HL-60/S4 treated with retinoic acid at 250 ng/mL for 4 days and 3 days (cell line): ENCODE results near the gene CORT.
"Not testable (repeated sequence)": the region's sequence is repeated elsewhere in the genome, so short reads cannot be mapped to it uniquely, and the experiment has no call there.

Experiments
- in situ Hi-C: fragments of 300-500 bp; cut with MboI; formaldehyde crosslinking; loops from 2 replicates; pipeline ENCODE4 v1.7.0; 2022; ENCODE audit warnings: low sequenced_read_pairs

CORT gene

DNA sequence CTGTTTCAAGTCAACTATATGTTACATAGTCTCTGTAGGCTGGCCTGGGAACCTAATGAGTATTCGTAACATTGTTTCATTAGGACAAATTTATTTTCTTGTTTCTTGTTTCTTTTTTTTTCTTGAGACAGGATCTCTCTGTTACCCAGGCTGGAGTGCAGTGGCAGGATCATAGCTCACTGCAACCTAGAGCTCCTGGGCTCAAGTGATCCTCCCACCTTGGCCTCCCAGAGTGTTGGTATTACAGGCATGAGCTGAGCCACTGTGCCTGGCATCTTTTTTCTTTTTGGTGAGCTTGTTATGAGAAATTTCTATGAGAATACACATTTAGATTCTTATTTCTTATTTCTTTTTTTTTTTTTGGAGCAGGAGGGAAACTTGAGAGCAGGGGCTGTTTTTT, 12.8 kb upstream of the CORT start:
- in situ Hi-C loops: no loop called here

DNA sequence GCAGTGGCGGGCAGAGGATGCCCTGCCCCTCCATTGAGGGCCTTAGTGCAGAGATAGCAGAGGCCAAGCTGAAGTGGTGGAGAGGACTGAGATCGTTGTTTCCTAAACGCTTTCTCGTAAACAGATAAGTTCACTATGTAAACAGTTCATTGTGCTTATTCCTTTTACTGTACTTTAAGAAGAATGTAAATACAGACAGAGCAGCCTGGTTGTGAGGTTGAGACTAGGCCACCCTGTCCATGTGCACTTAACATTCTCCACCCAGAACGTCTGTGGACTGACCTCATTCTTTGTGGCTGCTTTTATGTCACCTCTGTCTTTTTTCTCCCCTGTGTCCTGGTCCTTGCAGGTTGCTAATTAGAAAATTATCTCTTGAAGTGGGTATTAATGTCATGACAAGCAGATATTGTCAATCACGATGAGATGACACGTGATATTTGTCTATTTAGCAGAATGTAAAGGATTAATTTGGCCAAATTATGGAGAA, 11.1 kb upstream of the CORT start:
- in situ Hi-C loops: no loop called here

DNA sequence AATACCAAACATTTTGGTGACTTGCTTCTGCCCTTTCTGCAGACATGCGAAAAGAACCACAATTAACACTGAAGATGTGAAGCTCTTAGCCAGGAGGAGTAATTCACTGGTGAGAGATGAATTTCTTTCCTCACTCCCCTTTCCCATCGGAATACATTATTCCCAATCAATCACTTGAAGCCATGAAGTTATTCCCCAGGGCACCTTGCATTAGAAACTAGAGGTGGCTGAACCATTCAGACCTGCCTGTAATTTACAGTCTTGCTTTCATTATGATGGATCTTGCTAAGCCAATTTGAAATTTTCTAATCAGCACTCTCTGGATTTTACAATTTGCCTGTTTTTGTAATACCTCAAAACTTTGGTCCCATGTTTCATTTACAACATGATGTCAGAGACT, 9.5 kb upstream of the CORT start:
- in situ Hi-C loops: no loop called here

DNA sequence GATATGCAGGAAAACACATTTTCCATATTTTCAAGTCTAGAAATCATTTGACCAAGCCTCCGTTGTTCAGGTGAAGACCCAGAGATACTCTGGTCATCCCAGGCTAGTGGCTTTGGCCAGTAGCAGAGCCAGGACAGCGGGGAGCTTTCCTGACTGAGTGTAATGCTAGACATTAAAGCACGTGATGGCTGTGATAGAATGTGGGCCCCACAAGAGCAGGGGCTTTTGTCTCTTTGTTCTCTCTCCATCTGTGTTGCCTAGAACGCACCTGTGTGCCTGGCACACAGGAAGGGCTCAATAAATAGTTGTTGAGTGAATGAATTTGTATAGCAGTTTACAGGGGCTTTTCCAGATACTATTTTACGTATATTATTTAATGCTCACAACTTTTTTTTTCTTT, 9.0 kb upstream of the CORT start:
- in situ Hi-C loops: no loop called here

DNA sequence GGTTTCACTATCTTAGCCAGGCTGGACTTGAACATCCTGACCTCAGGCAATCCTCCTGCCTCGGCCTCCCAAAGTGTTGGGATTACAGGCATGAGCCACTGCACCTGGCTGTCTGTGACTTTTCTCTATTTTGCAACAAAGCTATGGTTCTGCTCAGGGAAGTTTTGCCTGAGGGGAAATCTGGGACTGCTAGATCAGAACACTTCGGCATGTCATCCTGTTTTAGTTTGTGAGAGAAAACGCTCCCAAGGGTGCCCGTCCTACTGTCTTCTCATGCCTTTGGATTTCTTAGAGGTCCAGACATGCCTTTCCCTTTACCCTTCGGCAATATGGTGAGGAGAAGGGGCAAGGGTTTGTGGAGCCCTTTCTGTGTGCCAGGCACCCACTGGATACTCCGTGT, 5.6 kb upstream of the CORT start:
- in situ Hi-C loops: no loop called here

DNA sequence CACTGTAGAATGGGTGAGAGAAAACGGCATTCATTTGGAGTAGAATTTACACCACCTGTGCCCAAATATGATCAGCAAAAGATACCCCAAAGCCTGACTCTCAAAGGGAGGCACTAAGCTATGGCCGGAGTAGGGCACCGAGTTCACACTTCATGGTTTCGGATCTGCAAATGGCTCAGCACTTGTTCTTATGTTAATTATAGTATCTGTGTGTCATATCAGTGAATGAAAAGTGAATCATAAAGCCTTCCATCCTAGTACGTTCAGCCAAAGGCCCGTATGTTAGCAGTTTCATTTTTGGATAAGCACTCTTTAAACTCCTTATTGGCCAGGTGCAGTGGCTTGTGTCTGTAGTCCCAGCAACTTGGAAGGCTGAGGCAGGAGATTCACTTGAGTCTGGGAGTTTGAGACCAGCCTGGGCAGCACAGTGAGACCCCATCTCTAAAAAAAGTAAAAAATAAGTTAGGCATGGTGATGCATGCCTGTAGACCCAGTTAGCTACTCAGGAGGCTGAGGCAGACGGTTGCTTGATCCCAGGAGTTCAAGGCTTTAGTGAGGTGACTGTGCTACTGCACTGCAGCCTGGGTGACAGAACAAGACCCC, 4.9 kb upstream of the CORT start:
- in situ Hi-C loops: no loop called here

DNA sequence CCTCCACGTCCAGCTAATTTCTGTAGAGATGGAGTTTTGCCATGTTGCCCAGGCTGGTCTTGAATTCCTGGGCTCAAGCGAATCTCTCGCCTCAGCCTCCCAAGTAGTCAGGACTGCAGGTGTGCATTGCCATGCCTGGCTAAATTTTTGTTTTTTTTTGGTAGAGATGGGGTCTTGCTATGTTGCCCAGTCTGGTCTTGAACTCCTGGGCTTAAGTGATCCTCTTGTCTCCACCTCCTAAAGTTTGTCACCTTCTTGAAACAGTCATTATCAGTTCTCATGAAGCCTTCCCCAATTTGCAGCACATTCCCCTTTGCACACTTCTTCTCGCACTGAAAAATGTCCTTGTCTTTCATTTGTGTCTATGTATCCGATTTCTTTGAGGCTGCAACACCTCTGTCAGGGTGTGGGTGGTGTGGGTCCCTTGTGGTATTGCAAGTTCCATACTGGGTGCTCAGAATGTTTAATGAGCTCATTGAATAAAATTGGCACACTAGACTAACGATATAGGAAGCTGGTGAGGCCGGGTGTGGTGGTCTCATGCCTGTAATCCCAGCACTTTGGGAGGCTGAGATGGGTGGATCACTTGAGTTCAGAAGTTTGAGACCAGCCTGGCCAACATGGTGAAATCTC, 2.9 kb upstream of the CORT start:
- in situ Hi-C loops: no loop called here

DNA sequence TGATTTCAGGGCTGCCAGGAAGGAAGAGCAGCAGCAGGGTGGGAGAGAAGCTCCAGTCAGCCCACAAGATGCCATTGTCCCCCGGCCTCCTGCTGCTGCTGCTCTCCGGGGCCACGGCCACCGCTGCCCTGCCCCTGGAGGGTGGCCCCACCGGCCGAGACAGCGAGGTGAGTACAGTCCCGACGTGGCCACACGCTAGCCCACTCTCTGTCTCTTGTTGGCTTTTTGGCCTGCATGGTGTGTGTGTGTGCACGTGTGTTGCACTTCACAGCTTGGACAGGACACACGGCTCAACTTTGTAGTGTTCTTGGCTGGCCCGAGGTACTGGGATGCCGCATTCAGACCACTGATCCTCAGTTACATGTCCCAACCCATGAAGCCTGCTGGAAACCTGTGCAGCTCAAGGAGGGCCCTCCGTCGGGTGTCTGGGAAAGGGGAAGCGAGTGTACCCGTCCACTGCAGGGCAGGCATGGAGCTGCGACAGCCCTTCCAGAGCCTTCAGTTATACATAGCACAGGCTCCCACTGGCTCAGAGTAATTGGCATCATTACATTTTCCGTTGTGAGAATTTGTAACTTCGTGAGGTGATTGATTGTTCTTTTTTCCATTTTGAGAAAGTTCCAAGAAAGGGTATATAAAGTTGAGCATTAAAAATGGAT, 454 bp downstream of the CORT start:
- in situ Hi-C loops: no loop called here

DNA sequence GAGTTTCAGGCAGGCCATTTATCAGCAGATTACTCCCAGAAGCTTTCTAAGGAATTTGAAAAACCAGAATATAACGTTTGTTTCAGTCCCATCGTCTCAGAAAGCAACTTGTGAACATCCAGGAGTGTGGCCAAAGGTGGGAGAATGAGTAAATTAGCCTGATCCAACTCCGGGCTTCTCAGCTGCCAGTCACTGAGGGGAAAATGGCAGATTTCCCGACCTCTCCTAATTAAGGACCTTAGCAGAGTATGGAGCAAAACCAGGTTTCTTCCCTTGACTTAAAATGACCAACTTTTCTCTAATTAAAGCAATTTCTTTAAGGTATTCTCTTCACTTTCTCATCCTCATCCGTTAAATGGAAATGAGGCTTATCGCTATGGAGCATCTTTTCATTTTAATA, 1.0 kb downstream of the CORT start:
- in situ Hi-C loops: no loop called here

DNA sequence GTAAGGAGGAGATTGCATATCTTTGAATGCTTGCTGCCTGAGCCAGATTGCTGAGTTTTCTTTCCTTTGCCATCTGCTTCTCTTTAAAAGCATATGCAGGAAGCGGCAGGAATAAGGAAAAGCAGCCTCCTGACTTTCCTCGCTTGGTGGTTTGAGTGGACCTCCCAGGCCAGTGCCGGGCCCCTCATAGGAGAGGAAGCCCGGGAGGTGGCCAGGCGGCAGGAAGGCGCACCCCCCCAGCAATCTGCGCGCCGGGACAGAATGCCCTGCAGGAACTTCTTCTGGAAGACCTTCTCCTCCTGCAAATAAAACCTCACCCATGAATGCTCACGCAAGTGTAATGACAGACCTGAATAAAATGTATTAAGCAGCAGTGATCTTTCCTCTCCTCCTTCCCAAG, 1.5 kb downstream of the CORT start:
- in situ Hi-C loops: no loop called here

DNA sequence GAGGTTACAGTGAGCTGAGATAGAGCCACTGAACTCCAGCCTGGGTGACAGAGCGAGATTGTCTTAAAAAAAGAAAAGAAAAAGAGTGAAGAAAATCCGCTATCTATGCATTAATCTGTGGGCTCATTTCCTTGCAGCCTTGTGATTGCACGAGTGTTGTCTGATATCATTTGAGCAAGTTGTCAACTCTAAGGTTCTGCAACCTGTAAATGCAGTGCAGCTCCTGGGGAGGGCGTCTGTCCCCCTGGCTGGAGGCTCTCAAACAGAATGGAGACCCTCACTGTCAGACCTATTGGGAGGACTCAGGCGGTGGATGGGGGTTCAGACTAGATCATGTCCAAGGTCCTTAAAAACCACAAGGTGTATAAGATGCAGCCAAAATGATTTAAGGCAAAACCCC, 6.2 kb downstream of the CORT start:
- in situ Hi-C loops: no loop called here

DNA sequence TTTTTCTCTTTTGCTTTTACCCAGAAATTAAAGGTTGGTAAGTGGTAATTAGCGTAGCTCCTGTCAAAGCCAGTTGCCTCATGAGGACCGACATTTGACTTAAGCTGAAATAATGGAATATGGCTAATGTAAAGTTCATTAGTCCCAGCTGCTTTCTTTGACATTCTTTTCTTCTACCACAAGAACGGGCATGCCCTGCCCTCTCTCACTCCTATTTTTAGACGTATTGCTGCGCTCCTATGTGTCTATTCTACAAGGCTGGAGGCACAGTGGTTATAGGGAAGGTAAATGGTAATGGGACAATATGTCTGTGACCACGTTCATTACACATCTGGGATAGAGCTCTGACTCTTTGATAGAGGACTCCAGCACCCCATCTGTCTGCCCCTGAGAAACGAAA, 6.8 kb downstream of the CORT start:
- in situ Hi-C loops: no loop called here

DNA sequence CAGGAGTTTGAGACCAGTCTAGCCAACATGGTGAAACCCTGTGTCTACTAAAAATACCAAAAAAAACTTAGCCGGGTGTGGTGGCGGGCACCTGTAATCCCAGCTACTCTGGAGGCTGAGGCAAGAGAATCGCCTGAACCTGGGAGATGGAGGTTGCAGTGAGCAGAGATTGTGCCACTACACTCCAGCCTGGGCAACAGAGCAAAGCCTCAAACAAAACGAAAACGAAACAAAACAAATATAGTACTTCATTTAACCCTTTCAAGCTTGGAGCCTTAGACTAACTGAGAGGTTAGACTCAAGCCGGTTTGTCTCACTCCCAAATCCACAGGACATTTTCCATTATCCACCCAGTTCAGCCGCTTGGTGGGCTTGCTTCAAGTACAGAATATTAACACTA, 7.6 kb downstream of the CORT start:
- in situ Hi-C loops: not testable (repeated sequence)

DNA sequence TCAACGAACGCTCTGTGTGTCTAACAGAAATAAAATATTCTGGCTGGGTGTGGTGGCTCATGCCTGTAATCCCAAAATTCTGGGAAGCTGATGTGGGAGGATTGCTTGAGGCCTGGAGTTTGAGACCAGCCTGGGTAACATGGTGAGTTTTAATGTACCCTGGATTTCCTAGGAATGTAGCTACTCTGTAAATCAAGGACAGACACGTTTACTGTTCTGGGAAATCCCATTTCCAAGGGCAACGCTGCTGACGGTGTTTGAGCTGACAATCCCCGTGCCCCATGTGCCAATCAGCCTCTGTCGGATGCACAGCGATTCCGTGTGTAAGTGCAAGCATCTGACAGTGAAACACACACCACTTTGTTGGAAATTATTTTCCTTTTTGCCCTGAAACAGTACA, 8.0 kb downstream of the CORT start:
- in situ Hi-C loops: no loop called here

DNA sequence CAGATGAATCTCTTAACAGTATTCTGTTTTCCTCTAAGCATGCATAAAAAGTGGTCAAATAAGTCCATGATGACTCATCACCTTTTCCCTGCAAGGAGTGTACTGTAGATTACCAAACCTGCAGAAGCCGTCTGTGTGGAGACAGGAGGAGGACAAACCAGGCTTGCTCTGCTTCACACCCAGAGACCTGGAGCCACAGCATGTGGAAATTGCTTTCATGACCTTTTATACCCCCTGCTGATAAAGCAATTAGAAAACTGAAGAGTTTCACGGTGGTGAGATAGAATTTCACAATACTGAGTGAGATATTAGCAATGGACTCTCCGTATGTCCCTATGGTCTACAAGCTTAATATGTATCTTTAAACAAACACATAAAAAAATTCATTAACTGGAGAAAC, 9.4 kb downstream of the CORT start:
- in situ Hi-C loops: no loop called here

DNA sequence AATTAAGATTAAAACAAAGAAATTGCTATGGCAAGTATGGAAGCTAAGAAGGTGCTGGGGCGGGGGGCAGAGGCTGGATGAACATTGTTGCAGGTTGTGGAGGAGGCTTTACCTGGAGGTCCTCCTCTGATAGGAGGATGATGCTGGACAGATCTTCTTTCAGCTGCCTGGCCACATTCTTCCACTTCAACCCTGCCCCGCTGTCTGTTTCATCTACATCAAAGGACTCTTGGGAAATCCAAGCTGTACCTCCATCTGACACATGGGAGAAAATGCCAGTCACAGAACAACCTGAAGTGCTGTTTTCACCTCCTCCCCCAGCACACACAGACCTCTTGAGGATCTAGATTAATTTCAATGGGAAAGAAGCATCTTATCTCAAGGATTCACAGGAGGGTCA, 17.2 kb downstream of the CORT start:
- in situ Hi-C loops: no loop called here

DNA sequence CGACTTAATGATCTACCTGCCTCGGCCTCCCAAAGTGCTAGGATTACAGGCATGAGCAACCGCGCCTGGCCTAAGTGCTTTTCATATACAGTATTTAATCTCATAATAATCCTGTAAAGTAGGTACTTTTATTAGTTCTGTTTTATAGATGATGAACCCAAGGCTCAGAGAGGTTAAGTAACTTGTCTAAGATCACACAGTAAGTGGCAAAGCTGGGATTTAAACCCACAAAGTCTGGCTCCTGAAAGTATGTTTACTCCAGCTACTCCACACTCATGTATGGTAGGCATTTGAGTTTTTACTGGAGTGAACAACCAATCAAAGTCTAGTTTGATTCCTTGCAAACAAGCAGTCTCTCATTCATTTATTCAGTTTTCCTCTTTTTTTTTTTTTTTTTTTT, 20.2 kb downstream of the CORT start:
- in situ Hi-C loops: no loop called here

DNA sequence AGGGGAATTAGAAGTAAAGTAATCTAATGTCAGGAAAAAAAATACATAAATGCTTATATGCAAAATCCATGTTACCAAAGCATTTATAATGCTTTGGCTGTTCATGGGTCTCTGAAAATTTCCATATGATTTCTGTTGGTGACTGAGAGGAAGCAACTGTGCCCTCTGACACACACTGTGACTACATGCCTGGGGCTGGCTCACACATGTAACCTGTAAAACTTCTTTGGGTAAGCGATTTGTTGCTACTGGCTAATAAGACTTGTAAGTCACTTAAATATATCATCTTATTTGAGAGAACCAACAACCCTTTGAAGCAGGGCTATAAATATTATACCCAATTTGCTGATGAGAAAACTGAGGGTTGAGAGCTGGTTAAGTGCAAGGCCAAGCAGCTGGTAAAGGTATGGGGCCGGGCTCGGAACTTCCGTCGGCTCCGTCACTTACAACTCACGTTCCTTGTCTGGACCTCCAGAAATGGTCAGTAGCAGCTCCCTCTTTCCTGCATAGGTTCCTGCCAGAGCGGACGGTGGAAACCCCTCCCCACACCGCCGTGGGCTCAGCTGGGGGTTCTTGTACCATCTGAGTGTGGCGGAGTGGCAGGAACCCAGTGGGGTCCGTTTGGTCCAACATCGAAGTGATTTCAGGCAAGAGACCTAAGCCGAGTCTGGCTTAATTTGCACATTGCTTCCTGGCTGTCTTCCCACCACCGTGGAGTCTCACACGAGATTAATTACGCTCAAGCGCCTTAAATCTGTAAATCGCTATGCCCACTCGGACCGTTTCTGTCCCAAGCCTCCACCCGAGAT, 21.8 kb downstream of the CORT start:
- in situ Hi-C loops: no loop called here

DNA sequence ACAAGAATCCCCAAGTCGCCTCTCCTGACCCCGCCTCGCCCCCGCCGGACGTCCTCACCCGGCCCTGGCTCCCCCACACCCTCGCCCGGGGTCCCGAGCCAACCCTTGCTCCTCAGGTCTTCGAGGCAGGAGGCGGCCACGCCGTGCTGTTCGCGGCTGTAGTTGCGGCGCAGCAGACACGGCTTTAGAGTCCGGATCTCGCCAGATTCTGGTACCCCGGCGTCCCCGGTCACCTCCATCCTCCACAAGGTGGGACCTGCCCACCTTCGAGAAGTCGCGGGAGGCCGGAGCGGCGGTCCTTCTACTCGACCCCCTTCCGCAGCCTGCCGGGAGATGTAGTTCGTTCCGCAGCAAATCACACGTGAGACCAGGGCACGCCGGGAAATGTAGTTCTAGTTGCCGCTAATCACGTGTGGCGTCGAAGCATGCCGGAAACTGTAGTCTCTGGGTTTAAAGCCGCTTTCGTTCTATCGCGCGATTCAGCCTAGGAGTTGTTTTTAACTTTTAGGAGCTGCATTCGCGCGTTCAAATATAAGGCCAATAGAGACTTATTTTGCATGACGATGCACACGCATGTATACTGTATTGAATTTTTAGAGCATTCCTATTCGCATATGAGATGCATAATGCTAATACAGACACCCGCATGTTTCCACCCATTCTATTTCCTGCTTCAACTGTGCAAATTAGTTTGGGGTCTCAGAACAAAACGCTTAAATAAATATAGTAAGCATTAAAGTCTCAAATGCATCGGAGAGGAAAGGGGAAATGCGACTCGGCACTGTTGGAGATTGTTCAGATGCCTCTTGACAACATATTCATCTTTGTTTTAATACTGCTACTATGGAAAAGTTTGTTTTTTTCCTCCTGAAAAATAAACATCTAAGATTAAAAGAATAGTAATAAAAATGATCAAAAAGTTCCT, 22.7 kb downstream of the CORT start, which contains the start of gene DFFA:
Gene DFFA (minus strand): TSS at position 310 of the 925 bp plus-strand sequence. CDS start 71 bp downstream, at position 239.
- in situ Hi-C loops: no loop called here

DNA sequence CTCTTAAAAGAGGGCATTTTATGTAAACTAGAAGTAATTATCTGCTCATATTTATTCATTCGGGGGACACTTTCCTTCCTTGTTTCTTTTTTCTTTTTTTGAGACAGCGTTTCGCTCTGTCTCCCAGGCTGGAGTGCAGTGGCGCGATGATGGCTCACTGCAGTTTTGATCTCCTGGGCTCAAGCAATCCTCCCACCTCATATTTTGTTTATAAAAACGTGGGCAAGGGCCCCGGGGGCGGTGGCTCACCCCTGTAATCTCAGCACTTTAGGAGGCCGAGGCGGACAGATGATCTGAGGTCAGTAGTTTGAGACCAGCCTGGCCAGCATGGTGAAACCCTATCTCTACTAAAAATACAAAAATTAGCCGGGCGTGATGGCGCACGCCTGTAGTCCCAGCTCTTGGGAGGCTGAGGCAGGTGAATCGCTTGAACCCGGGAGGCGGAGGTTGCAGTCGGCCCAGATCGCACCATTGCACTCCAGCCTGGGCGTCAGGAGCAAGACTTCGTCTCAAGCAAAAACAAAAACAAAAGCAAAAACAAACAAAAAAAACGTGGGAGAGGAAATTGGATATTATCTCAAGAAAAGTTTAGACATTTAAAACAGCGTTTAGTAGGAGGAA, 23.4 kb downstream of the CORT start:
- in situ Hi-C loops: no loop called here
